Mesothelial cell of epicardium (in vitro differentiated cells): Measurements from ENCODE around the gene ACTA1. TPM values are rescaled to one million over a fixed set of nuclear protein-coding genes. Genes with fewer than 3 reads are reported as not detected.
"Not testable (repeated sequence)": the region's sequence is repeated elsewhere in the genome, so short reads cannot be mapped to it uniquely, and the experiment has no call there.

Experiments used
- DNase-seq, 2 experiments: peaks; one replicate each; pipeline ENCODE4 v3.0.0; 2021; ENCODE audit warnings: low spot score in 2 of 2; ENCODE audit not compliant: unreplicated experiment in 2 of 2
- H3K27ac Mint-ChIP-seq: 2 replicates; pipeline ENCODE4 v1.8.0; 2021; ENCODE audit warnings: mixed read lengths
- H3K27me3 Mint-ChIP-seq: 2 replicates; pipeline ENCODE4 v1.8.0; 2021; ENCODE audit warnings: low read depth, mixed read lengths
- H3K36me3 Mint-ChIP-seq: 2 replicates; pipeline ENCODE4 v1.8.0; 2021; ENCODE audit warnings: mixed read lengths
- H3K4me1 Mint-ChIP-seq: 2 replicates; pipeline ENCODE4 v1.8.0; 2021; ENCODE audit warnings: mixed read lengths
- H3K4me3 Mint-ChIP-seq: 2 replicates; pipeline ENCODE4 v1.8.0; 2021; ENCODE audit warnings: mild to moderate bottlenecking, moderate library complexity, mixed read lengths
- H3K9me3 Mint-ChIP-seq: 2 replicates; pipeline ENCODE4 v1.8.0; 2021; ENCODE audit warnings: mixed read lengths
- CTCF ChIP-seq: fragments of 200-600 bp; sonication (generic); IDR thresholded peaks from one replicate; pipeline ENCODE4 v1.5.0; 2021; ENCODE audit warnings: antibody characterized with exemption; ENCODE audit not compliant: unreplicated experiment
- total RNA-seq: library from RNA; stranded (reverse); gene quantifications from 3 replicates; pipeline ENCODE4 v1.2.1, GENCODE V29; 2021

ACTA1 gene
- total RNA-seq, 1 donor from 2014 or later = 3.6 TPM

- Mint-ChIP-seq H3K27ac (no peak overlapping the region), H3K4me1 (no peaks in the 10 kb centered on the region), H3K4me3 (no peak overlapping the region), H3K9me3 (no peaks in the 10 kb centered on the region), H3K27me3 (peaks cover 42% of the 10 kb centered on the region), H3K36me3 (no peaks in the 10 kb centered on the region)
- DNase-seq = no peak
- TF ChIP-seq CTCF = no peak
Observed at GRCh38 chr1:229397762-229398161, 36.1 kb downstream of the ACTA1 start.

GRCh38 chr1:229396585-229397206 lies 37.2 kb downstream of the ACTA1 start:
- no peak overlapping the region for H3K4me3 Mint-ChIP-seq
- no peak for DNase-seq
- H3K27ac Mint-ChIP-seq = no peak overlapping the region
- H3K27me3 Mint-ChIP-seq = peaks cover 39% of the 10 kb centered on the region
- no peaks in the 10 kb centered on the region for H3K9me3 Mint-ChIP-seq
- TF ChIP-seq CTCF = no peak
- no peaks in the 10 kb centered on the region for H3K4me1 Mint-ChIP-seq
- H3K36me3 Mint-ChIP-seq = no peaks in the 10 kb centered on the region

GRCh38 chr1:229394517-229394916 lies 39.4 kb downstream of the ACTA1 start:
- not testable (repeated sequence) for H3K4me3 Mint-ChIP-seq, H3K4me1 Mint-ChIP-seq, H3K36me3 Mint-ChIP-seq, DNase-seq, H3K27ac Mint-ChIP-seq, H3K9me3 Mint-ChIP-seq
- peaks cover 33% of the 10 kb centered on the region for H3K27me3 Mint-ChIP-seq

DNA sequence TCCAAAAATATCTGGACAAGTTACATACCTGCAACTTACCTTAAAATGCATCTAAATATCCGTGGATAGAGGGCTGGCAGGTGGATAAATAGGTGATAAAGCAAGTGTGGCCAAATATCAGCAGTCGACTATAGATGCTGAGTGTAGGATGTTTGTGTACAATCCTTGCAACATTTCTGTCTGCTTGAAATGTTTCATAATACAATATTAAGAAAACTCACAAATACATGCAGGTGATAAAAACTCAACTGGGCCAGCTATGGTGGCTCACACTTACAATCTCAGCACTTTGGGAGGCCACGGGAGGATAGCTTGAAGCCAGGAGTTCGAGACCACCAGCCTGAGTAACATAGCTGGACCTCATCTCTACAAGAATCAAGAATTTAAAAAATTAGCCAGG lies 41.0 kb downstream of the ACTA1 start:
- Mint-ChIP-seq H3K4me1 (no peaks in the 10 kb centered on the region), H3K27ac (no peak overlapping the region), H3K9me3 (peaks cover 6% of the 10 kb centered on the region), H3K27me3 (peaks cover 38% of the 10 kb centered on the region), H3K4me3 (no peak overlapping the region), H3K36me3 (no peaks in the 10 kb centered on the region)
- TF ChIP-seq CTCF = no peak
- DNase-seq = no peak

- H3K36me3 Mint-ChIP-seq = no peaks in the 10 kb centered on the region
- H3K27me3 Mint-ChIP-seq = peaks cover 27% of the 10 kb centered on the region
- no peak overlapping the region for H3K27ac Mint-ChIP-seq
- TF ChIP-seq CTCF = no peak
- H3K4me3 Mint-ChIP-seq = no peak overlapping the region
- peaks cover 6% of the 10 kb centered on the region for H3K9me3 Mint-ChIP-seq
- DNase-seq = no peak
- no peaks in the 10 kb centered on the region for H3K4me1 Mint-ChIP-seq
Observed at GRCh38 chr1:229390130-229390529, 43.8 kb downstream of the ACTA1 start.

- Mint-ChIP-seq H3K9me3 (peaks cover 6% of the 10 kb centered on the region), H3K4me3 (no peak overlapping the region), H3K27ac (no peak overlapping the region), H3K4me1 (no peaks in the 10 kb centered on the region), H3K36me3 (no peaks in the 10 kb centered on the region), H3K27me3 (peaks cover 31% of the 10 kb centered on the region)
- no peak for DNase-seq
- no peak for TF ChIP-seq CTCF
Observed at GRCh38 chr1:229388897-229389580, 44.9 kb downstream of the ACTA1 start.
